Astrocyte (in vitro differentiated cells and primary cell): ENCODE measurements around the gene NOX3.
"Not testable (repeated sequence)": the region's sequence is repeated elsewhere in the genome, so short reads cannot be mapped to it uniquely, and the experiment has no call there.

Source experiments
- EZH2 ChIP-seq: IDR thresholded peaks from 2 replicates; pipeline ENCODE4 v1.6.1; 2012; ENCODE audit warnings: mild to moderate bottlenecking, low read length, inconsistent platforms; ENCODE audit not compliant: insufficient read depth
- TF ChIP-seq, protein P1 (sequence below): IDR thresholded peaks from 2 replicates; pipeline ENCODE4 v1.5.1; 2011; ENCODE audit warnings: low read depth, mild to moderate bottlenecking, inconsistent platforms, low read length, moderate library complexity; ENCODE audit not compliant: insufficient read depth

DNA sequence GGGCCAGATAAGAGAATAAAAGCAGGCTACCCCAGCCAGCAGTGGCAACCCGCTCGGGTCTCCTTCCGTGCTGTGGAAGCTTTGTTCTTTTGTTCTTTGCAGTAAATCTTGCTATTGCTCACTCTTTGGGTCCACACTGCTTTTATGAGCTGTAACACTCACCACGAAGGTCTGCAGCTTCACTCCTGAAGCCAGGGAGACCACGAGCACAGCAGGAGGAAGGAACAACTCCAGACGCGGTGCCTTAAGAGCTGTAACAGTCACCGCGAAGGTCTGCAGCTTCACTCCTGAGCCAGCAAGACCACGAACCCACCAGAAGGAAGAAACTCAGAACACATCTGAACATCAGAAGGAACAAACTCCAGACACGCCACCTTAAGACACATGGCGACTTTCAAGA, 91.6 kb downstream of the NOX3 start:
- TF ChIP-seq, protein P1, sequence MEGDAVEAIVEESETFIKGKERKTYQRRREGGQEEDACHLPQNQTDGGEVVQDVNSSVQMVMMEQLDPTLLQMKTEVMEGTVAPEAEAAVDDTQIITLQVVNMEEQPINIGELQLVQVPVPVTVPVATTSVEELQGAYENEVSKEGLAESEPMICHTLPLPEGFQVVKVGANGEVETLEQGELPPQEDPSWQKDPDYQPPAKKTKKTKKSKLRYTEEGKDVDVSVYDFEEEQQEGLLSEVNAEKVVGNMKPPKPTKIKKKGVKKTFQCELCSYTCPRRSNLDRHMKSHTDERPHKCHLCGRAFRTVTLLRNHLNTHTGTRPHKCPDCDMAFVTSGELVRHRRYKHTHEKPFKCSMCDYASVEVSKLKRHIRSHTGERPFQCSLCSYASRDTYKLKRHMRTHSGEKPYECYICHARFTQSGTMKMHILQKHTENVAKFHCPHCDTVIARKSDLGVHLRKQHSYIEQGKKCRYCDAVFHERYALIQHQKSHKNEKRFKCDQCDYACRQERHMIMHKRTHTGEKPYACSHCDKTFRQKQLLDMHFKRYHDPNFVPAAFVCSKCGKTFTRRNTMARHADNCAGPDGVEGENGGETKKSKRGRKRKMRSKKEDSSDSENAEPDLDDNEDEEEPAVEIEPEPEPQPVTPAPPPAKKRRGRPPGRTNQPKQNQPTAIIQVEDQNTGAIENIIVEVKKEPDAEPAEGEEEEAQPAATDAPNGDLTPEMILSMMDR: not testable (repeated sequence)
- TF ChIP-seq EZH2: not testable (repeated sequence)
